H1 (cell line): ENCODE measurements around the gene FAM53A. TPM values are rescaled to one million over a fixed set of nuclear protein-coding genes. Genes with fewer than 3 reads are reported as not detected.

ENCODE experiments used
- CTCF ChIA-PET: fragments of 300-600 bp; sonication (Branson Sonifier 250); formaldehyde crosslinking; loops from one replicate; lab custom pipeline; 2021; ENCODE audit not compliant: partially characterized antibody; lab: Charles Lee
- POLR2A ChIA-PET: fragments of 300-600 bp; sonication (Branson Sonifier 250); formaldehyde crosslinking; loops from one replicate; lab custom pipeline; 2021; ENCODE audit warnings: inconsistent platforms; ENCODE audit not compliant: partially characterized antibody; lab: Charles Lee
- DNase-seq, 2 experiments: peaks; one replicate each; pipeline versions ENCODE4 v3.0.0 to v3.0.0-alpha.2; 2010 to 2022; ENCODE audit warnings: low spot score in 2 of 2, low read depth in 1 of 2, mixed read lengths in 1 of 2
- FAIRE-seq: peaks from 2 replicates; lab custom pipeline; 2011; peaks lifted over from hg19 to GRCh38; lab: Jason Lieb, UNC
- H2AFZ ChIP-seq: 2 replicates; pipeline ENCODE4 v1.8.1; 2012; ENCODE audit warnings: low read length, inconsistent platforms
- H2AK5ac ChIP-seq: 2 replicates; pipeline ENCODE4 v1.6.1; 2013; ENCODE audit warnings: low read depth, low read length
- H2BK120ac ChIP-seq: replicated peaks from 2 replicates; pipeline ENCODE3; 2013; ENCODE audit warnings: low read depth, low read length, inconsistent platforms
- H2BK12ac ChIP-seq: 2 replicates; pipeline ENCODE4 v1.6.1; 2013; ENCODE audit warnings: low read depth, low read length
- H2BK15ac ChIP-seq: 2 replicates; pipeline ENCODE4 v1.6.1; 2013; ENCODE audit warnings: low read length
- H2BK20ac ChIP-seq: 2 replicates; pipeline ENCODE4 v1.6.1; 2013; ENCODE audit warnings: low read length
- H2BK5ac ChIP-seq: 2 replicates; pipeline ENCODE4 v1.6.1; 2013; ENCODE audit warnings: low read depth, low read length
- H3K14ac ChIP-seq: 2 replicates; pipeline ENCODE4 v1.6.1; 2013; ENCODE audit warnings: inconsistent platforms; ENCODE audit not compliant: insufficient read length
- H3K18ac ChIP-seq: 2 replicates; pipeline ENCODE4 v1.6.1; 2013; ENCODE audit warnings: low read length; ENCODE audit errors: extremely low read depth
- H3K23ac ChIP-seq: 2 replicates; pipeline ENCODE4 v1.6.1; 2013; ENCODE audit warnings: inconsistent platforms; ENCODE audit not compliant: insufficient read length
- H3K23me2 ChIP-seq: 2 replicates; pipeline ENCODE4 v1.6.1; 2013; ENCODE audit warnings: low read depth, low read length
- H3K27ac ChIP-seq: 2 replicates; pipeline ENCODE4 v1.6.1; 2011; ENCODE audit warnings: low read depth, low read length, inconsistent platforms
- H3K27me3 ChIP-seq, 4 experiments: replicated peaks in 1 of 4; 1 replicate in 1 of 4; 2 replicates in 3 of 4; pipeline versions ENCODE4 v1.6.1 to v1.8.1; 2011 to 2013; ENCODE audit warnings: low read length in 3 of 4, mild to moderate bottlenecking in 3 of 4, inconsistent platforms in 2 of 4, mixed read lengths in 2 of 4, moderate library complexity in 1 of 4; ENCODE audit not compliant: control insufficient read depth in 3 of 4, insufficient read depth in 3 of 4; ENCODE audit errors: extremely low read depth in 1 of 4
- H3K36me3 ChIP-seq, 4 experiments: 2 replicates each; pipeline versions ENCODE4 v1.6.1 to v1.8.1; 2011 to 2013; ENCODE audit warnings: mild to moderate bottlenecking in 4 of 4, low read length in 3 of 4, moderate library complexity in 2 of 4, control low read depth in 1 of 4, inconsistent platforms in 1 of 4; ENCODE audit not compliant: insufficient read depth in 4 of 4, control insufficient read depth in 2 of 4
- H3K4ac ChIP-seq: replicated peaks from 2 replicates; pipeline ENCODE3; 2013; ENCODE audit warnings: low read length, low read depth, mixed read lengths, inconsistent platforms; ENCODE audit not compliant: insufficient read length
- H3K4me1 ChIP-seq, 4 experiments: replicated peaks in 1 of 4; 1 replicate in 1 of 4; 2 replicates in 3 of 4; pipeline versions ENCODE4 v1.6.1 to v1.8.1; 2011 to 2013; ENCODE audit warnings: low read length in 3 of 4, inconsistent platforms in 2 of 4, mixed read lengths in 1 of 4; ENCODE audit not compliant: insufficient read depth in 4 of 4, control insufficient read depth in 3 of 4
- H3K4me2 ChIP-seq, 2 experiments: 2 replicates each; pipeline versions ENCODE4 v1.6.1 to v1.8.1; 2011 to 2013; ENCODE audit warnings: low read depth in 2 of 2, low read length in 2 of 2, control low read depth in 1 of 2, inconsistent platforms in 1 of 2, mild to moderate bottlenecking in 1 of 2; ENCODE audit not compliant: insufficient read depth in 1 of 2
- H3K4me3 ChIP-seq, 4 experiments: fragments of 200-600, 300-600 bp in 1 of 4; sonication (generic), shearing (Covaris generic), sonication (Bioruptor Twin) in 1 of 4; 2 replicates each; pipeline versions ENCODE4 v1.5.1 to v1.8.1; 2011 to 2016; ENCODE audit warnings: low read length in 4 of 4, low read depth in 3 of 4, control low read depth in 2 of 4, inconsistent platforms in 2 of 4, mild to moderate bottlenecking in 2 of 4, mixed read lengths in 1 of 4, moderate library complexity in 1 of 4; ENCODE audit not compliant: insufficient read depth in 2 of 4; ENCODE audit errors: extremely low read depth in 1 of 4
- H3K56ac ChIP-seq: replicated peaks from 2 replicates; pipeline ENCODE3; 2013; ENCODE audit warnings: low read depth, mild to moderate bottlenecking, mixed read lengths, low read length, inconsistent platforms; ENCODE audit not compliant: insufficient read length
- H3K79me1 ChIP-seq: 2 replicates; pipeline ENCODE4 v1.6.1; 2013; ENCODE audit warnings: low read depth, low read length, control low read depth
- H3K79me2 ChIP-seq, 2 experiments: 2 replicates each; pipeline versions ENCODE4 v1.6.1 to v1.8.1; 2012 to 2013; ENCODE audit warnings: low read length in 2 of 2, mild to moderate bottlenecking in 2 of 2, inconsistent platforms in 1 of 2; ENCODE audit not compliant: insufficient read depth in 2 of 2, control insufficient read depth in 1 of 2
- H3K9ac ChIP-seq, 4 experiments: replicated peaks in 1 of 4; 1 replicate in 1 of 4; 2 replicates in 3 of 4; pipeline versions ENCODE4 v1.6.1 to v1.8.1; 2011 to 2013; ENCODE audit warnings: low read depth in 3 of 4, low read length in 3 of 4, control low read depth in 2 of 4, mild to moderate bottlenecking in 2 of 4, moderate library complexity in 2 of 4, inconsistent platforms in 1 of 4; ENCODE audit errors: extremely low read depth in 1 of 4
- H3K9me3 ChIP-seq, 2 experiments: 2 replicates each; pipeline versions ENCODE4 v1.6.1 to v1.8.1; 2012 to 2013; ENCODE audit warnings: mild to moderate bottlenecking in 2 of 2, moderate library complexity in 2 of 2, control low read depth in 1 of 2, inconsistent platforms in 1 of 2, low read depth in 1 of 2, low read length in 1 of 2, mixed read lengths in 1 of 2; ENCODE audit not compliant: insufficient read depth in 2 of 2
- H4K20me1 ChIP-seq, 2 experiments: replicated peaks in 1 of 2; 2 replicates each; pipeline versions ENCODE3 to v1.8.1; 2011 to 2013; ENCODE audit warnings: inconsistent platforms in 2 of 2, low read length in 2 of 2, mild to moderate bottlenecking in 1 of 2; ENCODE audit not compliant: insufficient read depth in 2 of 2, control insufficient read depth in 1 of 2
- H4K5ac ChIP-seq: 2 replicates; pipeline ENCODE4 v1.6.1; 2013; ENCODE audit warnings: low read length, low read depth, mixed read lengths, inconsistent platforms; ENCODE audit not compliant: insufficient read length
- H4K8ac ChIP-seq: 2 replicates; pipeline ENCODE4 v1.8.0; 2013; ENCODE audit warnings: mild to moderate bottlenecking, moderate library complexity, low read length, inconsistent platforms; ENCODE audit not compliant: insufficient read depth; ENCODE audit errors: extremely low read depth
- H4K91ac ChIP-seq: replicated peaks from 2 replicates; pipeline ENCODE3; 2013; ENCODE audit warnings: low read length, mixed read lengths, inconsistent platforms; ENCODE audit not compliant: insufficient read length
- BCL11A ChIP-seq, 2 experiments: IDR thresholded peaks; one replicate each; pipeline ENCODE4 v1.6.1; 2011; ENCODE audit warnings: low read depth in 2 of 2, low read length in 2 of 2, mild to moderate bottlenecking in 2 of 2
- CBX8 ChIP-seq: fragments of 300-800, 300-1000 bp; sonication (generic); IDR thresholded peaks from 2 replicates; pipeline ENCODE4 v1.7.1; 2016; ENCODE audit warnings: low read depth, low read length, borderline replicate concordance
- CHD2 ChIP-seq: IDR thresholded peaks from 2 replicates; pipeline ENCODE4 v1.6.1; 2012; ENCODE audit warnings: low read length, improper control_type of control experiment
- E2F6 ChIP-seq: IDR thresholded peaks from 2 replicates; pipeline ENCODE4 v1.6.1; 2012; ENCODE audit warnings: inconsistent platforms
- EP300 ChIP-seq, 2 experiments: IDR thresholded peaks; 1 replicate in 1 of 2; 2 replicates in 1 of 2; pipeline ENCODE4 v1.6.1; 2011 to 2012; ENCODE audit warnings: low read depth in 2 of 2, low read length in 2 of 2, mild to moderate bottlenecking in 2 of 2, borderline replicate concordance in 1 of 2, inconsistent platforms in 1 of 2, moderate library complexity in 1 of 2
- KDM1A ChIP-seq: fragments of 200-600, 300-600 bp; sonication (generic); IDR thresholded peaks from 2 replicates; pipeline ENCODE4 v1.7.1; 2016; ENCODE audit warnings: mild to moderate bottlenecking, low read length, borderline replicate concordance
- NANOG ChIP-seq: IDR thresholded peaks from 2 replicates; pipeline ENCODE4 v1.6.1; 2011; ENCODE audit warnings: low read length, low read depth, mild to moderate bottlenecking, inconsistent platforms; ENCODE audit not compliant: insufficient read depth, poor library complexity, severe bottlenecking
- RFX5 ChIP-seq: IDR thresholded peaks from 2 replicates; pipeline ENCODE4 v1.6.1; 2011; ENCODE audit warnings: low read depth, low read length, improper control_type of control experiment, borderline replicate concordance
- RNF2 ChIP-seq: fragments of 200-900, 300-1000 bp; sonication (generic); IDR thresholded peaks from 2 replicates; pipeline ENCODE4 v1.7.1; 2016; ENCODE audit warnings: borderline replicate concordance, low read depth, mild to moderate bottlenecking, antibody characterized with exemption, low read length; ENCODE audit not compliant: poor library complexity, severe bottlenecking; ENCODE audit errors: missing control alignments
- RXRA ChIP-seq: IDR thresholded peaks from 2 replicates; pipeline ENCODE4 v1.6.1; 2011; ENCODE audit warnings: low read depth, mild to moderate bottlenecking, low read length, moderate library complexity; ENCODE audit not compliant: insufficient read depth
- SIX5 ChIP-seq: IDR thresholded peaks from 2 replicates; pipeline ENCODE4 v1.6.1; 2011; ENCODE audit warnings: mild to moderate bottlenecking, low read depth, low read length
- SP1 ChIP-seq: IDR thresholded peaks from 2 replicates; pipeline ENCODE4 v1.6.1; 2011; ENCODE audit warnings: low read depth, low read length
- WGBS, 2 experiments: shearing (Covaris generic) in 1 of 2; methylation state at CpG; one replicate each; pipeline versions ENCODE4 v1.1.6 to v1.1.7; 2013 to 2015; ENCODE audit warnings: low lambda C conversion rate in 2 of 2, mixed read lengths in 2 of 2, inconsistent platforms in 1 of 2, low coverage in 1 of 2, missing lambda C conversion rate in 1 of 2; ENCODE audit not compliant: insufficient replicate concordance in 2 of 2, insufficient coverage in 1 of 2, insufficient read length in 1 of 2; ENCODE audit errors: extremely low coverage in 1 of 2, missing lambda C conversion rate in 1 of 2; 5-methylcytosine and 5-hydroxymethylcytosine counted together
- polyA plus RNA-seq, 7 experiments: library from polyadenylated mRNA; depleted of rRNA in 3 of 7; stranded (reverse) in 5 of 7; unstranded in 2 of 7; fragments of >200 nt in 5 of 7; fragments of 200-250 nt in 2 of 7; gene quantifications; 1 replicate in 5 of 7; 2 replicates in 1 of 7; 4 replicates in 1 of 7; pipeline versions ENCODE4 v1.2.1 to v1.2.3, GENCODE V29; 2011 to 2013; ENCODE audit warnings: missing spikeins in 2 of 7, mixed read lengths in 2 of 7
- total RNA-seq: library from RNA; stranded (reverse); fragmentation: NEBNext Ultra II Directional; extraction: Animal tissue kit (Norgen Biotek cat#: 25700); gene quantifications from 2 replicates; pipeline ENCODE4 v1.2.1, GENCODE V29; 2021

Gene FAM53A
- total and polyA plus RNA-seq, 2 of the 8 experiments (the other 6 are each of a cell fraction or from before 2014, with no cell fraction given): 1.9 to 2.0 TPM

- Histone ChIP-seq H2BK120ac (no peak overlapping the region), H3K36me3 (no peaks in the 10 kb centered on the region), H3K4me2 (no peak overlapping the region), H2BK12ac (no peak overlapping the region), H3K18ac (no peak overlapping the region), H2AFZ (no peak overlapping the region), H3K9ac (no peak overlapping the region), H3K79me2 (no peaks in the 10 kb centered on the region), H4K8ac (no peak overlapping the region), H3K27ac (no peak overlapping the region), H4K20me1 (no peaks in the 10 kb centered on the region), H2BK15ac (no peak overlapping the region), H3K23me2 (no peaks in the 10 kb centered on the region), H2BK20ac (no peak overlapping the region), H4K91ac (no peak overlapping the region), H3K23ac (no peak overlapping the region), H3K14ac (no peak overlapping the region), H2BK5ac (no peak overlapping the region), H3K4me3 (no peak overlapping the region), H3K4me1 (peaks cover 0 to 7% (median 5%) of the 10 kb centered on the region in 4 experiments; a peak in 4 of 7 replicates), H3K79me1 (no peaks in the 10 kb centered on the region; the same call in 1 of the 2 replicates), H2AK5ac (0 out of 2 replicates have a peak overlapping the region, but pooled peaks have one; percentile 39), H4K5ac (no peak overlapping the region), H3K4ac (no peak overlapping the region), H3K56ac (no peak overlapping the region), H3K9me3 (no peaks in the 10 kb centered on the region), H3K27me3 (no peaks in the 10 kb centered on the region)
- ChIA-PET POLR2A (interaction anchor here (0.6 kb wide), 1 partner anchor 23 kb away, joined by 3 read pairs; no protein-coding TSS in a partner anchor), CTCF (interaction anchor here (0.7 to 1.3 kb wide), 3 partner anchors 18 to 299 kb away, joined by 3 to 4 read pairs (median 3); no protein-coding TSS in a partner anchor)
- DNase-seq (no peak), FAIRE-seq (no peak)
- 85% methylated on average over 5 of the region's 5 CpGs; no CpG with 5 or more reads in 1 of the 2 experiments for WGBS, 2 experiments
- TF ChIP-seq CBX8 (no peak), RXRA (no peak), BCL11A (IDR thresholded peaks at IDR 0.05; ENCODE audit: low read depth in 2 of 2, low read length in 2 of 2) (no peak), CHD2 (no peak), EP300 (IDR thresholded peaks at IDR 0.05; ENCODE audit: borderline replicate concordance in 1 of 2, low read depth in 2 of 2, low read length in 2 of 2) (no peak), NANOG (no peak), SP1 (no peak), E2F6 (no peak), SIX5 (no peak), RFX5 (no peak), KDM1A (no peak), RNF2 (no peak)
These were observed 20.6 kb downstream of the FAM53A start for GRCh38 chr4:1663549-1663948.
